Stimulated activated CD8-positive, alpha-beta memory T cell treated with anti-CD3 and anti-CD28 coated beads, Interleukin-12 subunit alpha, Interleukin-12 subunit beta, amount 100 ng/mL, for 4 hours (primary cell): ENCODE measurements around the gene CELA2B.
A peak's percentile ranks its signal among the peaks of the same experiment; 100 is the strongest.

Source experiments
- DNase-seq: peaks from one replicate; pipeline ENCODE4 v3.0.0-alpha.2; 2020; ENCODE audit warnings: low read depth

CELA2B gene

DNA sequence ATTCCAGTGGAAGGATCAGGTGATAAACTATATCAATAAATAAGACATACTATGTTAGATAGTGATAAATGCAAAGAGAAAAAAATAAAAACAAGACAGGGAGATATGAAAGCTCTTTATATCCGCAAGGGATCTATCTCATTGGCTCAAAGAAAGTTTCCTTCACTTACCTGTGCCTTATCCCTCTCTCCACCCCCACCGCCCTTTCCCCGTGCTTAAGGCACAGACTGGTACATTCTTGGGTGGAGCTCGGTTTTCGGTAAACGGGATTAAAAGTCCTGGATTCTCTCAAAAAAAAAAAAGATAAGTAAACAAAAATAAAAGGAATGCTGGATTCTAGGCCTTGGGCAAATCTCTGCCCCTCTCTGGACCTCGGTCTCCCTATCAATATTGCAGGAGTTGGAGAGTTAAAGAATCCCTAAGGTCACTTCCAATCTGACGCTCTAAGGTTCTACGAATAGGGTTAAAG, 50.2 kb downstream of the CELA2B start:
- DNase-seq, result no peak

DNA sequence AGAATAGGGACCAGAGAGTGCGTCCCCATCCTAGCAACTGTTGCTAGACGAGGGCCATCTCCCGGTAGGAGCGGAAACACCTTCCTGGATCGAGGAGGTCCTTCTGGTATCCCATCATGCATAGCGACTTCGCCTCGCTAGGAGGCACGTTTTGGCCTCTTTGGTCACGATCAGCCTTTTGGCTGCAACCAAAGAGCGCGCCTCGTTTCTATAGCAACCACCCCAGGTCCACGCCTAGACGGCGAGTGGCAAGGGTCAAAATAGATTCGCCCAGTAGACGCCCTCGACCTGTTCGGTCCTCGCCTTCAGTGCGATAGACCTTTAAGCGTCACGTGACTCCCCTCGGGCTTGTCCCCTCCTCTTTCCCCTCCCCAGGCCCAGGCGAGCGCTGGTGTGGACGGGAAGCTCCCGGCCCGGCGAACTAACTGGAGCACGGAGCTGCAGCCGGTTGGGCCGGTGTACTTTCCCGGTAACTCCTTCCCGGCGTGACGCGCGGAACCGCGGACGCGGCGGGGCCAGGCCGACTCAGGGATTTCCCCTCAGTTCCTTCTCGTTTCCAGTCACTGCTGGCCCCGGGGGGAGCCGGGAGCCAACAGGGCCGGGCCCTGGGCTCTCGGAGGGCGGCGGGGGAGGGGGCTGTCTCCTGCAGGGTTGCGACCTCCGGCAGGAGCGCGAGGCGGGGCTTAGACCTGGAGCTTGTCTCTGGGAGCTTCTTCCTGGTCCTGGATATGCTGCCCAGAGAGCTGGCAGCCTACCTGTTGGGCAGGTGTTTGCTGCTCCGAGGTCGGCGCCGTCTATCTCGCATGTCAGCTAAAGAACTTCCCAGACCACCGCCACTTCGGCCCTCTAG, 50.8 kb downstream of the CELA2B start, which contains the start of gene DNAJC16:
Gene DNAJC16, plus strand, starts transcription at position 359 of the 850 bp plus-strand sequence. CDS start 2,258 bp downstream, outside the sequence.
- DNase-seq, result peak; percentile 90

DNA sequence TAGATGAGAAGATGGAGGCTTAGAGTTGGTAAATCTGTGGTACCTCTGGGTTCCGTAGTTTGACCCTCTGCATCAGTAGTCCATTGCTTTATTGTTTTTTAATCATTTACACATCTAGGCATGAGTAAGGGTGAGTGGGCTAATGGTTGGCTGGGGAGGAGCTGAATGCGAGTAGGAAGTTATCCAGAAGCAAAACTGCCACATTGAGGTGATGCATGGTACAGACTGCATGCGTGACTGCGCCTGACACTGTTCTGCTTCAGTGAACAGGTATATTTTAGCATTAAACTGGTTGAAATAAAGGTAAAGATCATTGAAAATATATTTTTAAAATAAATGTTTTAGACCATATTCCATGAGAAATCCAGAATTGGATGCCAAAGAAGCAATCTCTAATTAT, 55.1 kb downstream of the CELA2B start:
- no peak for DNase-seq

DNA sequence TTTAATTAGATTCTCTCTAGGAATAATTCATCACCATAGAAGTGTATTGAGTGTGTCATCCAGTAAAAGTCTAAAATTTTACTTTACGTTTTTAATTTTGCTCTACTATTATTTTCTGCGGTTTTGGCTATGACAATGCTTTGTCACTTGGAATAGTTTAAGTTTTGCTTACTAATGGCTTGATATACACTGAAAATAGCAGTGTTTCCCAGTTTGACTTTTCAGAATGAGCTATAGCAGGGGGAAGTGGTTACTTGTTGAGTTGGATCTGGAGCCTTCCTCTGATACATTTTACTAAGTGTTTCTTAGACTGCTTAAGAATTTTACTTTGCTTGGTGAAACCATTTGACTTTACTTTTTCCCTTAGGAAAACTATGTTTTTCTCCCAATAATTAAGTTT, 55.8 kb downstream of the CELA2B start:
- DNase-seq, result no peak

DNA sequence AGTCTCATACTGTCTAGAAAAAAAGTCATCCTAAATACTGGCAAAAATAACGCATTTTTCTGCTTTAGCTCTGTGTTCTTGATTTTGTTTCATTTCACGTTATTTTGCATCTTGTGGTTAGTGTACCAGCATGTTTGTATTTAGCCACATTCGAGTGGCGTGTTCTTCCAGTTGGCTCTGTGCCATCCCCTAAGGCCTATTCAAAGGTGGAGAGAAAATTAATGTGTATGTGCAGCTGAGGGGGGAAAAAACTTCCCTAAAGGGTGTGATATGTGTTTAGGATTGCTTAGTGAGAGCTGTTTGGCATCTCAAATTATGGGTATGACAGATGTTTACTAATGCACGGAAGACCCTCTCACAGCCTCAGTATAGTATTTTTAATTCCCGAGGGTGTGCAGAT, 62.9 kb downstream of the CELA2B start:
- no peak for DNase-seq

DNA sequence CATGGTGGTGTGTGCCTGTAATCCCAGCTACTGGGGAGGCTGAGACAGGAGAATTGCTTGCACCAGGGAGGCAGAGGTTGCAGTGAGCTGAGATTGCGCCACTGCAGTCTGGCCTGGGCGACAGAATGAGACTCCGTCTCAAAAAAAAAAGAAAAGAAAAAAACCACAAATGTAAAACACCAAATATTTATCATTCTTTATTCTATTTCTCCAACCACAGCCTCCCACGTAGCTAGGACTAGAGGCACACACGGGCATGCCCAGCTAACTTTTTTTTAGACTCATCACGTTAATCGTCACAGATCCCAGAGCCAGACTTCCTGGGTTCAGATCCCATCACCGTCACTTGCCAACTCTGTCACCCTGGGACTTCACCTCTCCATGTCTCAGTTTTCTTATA, 64.3 kb downstream of the CELA2B start:
- no peak for DNase-seq
